LNCaP clone FGC (cell line): ENCODE measurements around the gene THAP7.
"Not testable (repeated sequence)": the region's sequence is repeated elsewhere in the genome, so short reads cannot be mapped to it uniquely, and the experiment has no call there.

Experiments
- DNase-seq: peaks from one replicate; pipeline ENCODE4 v3.0.0-alpha.2; 2011; ENCODE audit warnings: low read depth
- H3K4me3 ChIP-seq: 2 replicates; pipeline ENCODE4 v1.5.1; 2011; ENCODE audit warnings: mild to moderate bottlenecking, low read depth, low read length, control low read depth
- TF ChIP-seq, protein P1 (sequence below): IDR thresholded peaks from 2 replicates; pipeline ENCODE4 v1.5.1; 2012; ENCODE audit warnings: mild to moderate bottlenecking; ENCODE audit not compliant: control insufficient read depth, insufficient read depth; ENCODE audit errors: extremely low read depth

Gene THAP7

GRCh38 chr22:20974336-20974955, 27.5 kb downstream of the THAP7 start:
- TF ChIP-seq, protein P1, sequence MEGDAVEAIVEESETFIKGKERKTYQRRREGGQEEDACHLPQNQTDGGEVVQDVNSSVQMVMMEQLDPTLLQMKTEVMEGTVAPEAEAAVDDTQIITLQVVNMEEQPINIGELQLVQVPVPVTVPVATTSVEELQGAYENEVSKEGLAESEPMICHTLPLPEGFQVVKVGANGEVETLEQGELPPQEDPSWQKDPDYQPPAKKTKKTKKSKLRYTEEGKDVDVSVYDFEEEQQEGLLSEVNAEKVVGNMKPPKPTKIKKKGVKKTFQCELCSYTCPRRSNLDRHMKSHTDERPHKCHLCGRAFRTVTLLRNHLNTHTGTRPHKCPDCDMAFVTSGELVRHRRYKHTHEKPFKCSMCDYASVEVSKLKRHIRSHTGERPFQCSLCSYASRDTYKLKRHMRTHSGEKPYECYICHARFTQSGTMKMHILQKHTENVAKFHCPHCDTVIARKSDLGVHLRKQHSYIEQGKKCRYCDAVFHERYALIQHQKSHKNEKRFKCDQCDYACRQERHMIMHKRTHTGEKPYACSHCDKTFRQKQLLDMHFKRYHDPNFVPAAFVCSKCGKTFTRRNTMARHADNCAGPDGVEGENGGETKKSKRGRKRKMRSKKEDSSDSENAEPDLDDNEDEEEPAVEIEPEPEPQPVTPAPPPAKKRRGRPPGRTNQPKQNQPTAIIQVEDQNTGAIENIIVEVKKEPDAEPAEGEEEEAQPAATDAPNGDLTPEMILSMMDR: no peak
- no peak overlapping the region for H3K4me3 ChIP-seq
- DNase-seq: no peak

- H3K4me3 ChIP-seq: no peak overlapping the region
- TF ChIP-seq, protein P1: no peak
- DNase-seq: no peak
These were observed 28.2 kb downstream of the THAP7 start for GRCh38 chr22:20973634-20974286.

DNA sequence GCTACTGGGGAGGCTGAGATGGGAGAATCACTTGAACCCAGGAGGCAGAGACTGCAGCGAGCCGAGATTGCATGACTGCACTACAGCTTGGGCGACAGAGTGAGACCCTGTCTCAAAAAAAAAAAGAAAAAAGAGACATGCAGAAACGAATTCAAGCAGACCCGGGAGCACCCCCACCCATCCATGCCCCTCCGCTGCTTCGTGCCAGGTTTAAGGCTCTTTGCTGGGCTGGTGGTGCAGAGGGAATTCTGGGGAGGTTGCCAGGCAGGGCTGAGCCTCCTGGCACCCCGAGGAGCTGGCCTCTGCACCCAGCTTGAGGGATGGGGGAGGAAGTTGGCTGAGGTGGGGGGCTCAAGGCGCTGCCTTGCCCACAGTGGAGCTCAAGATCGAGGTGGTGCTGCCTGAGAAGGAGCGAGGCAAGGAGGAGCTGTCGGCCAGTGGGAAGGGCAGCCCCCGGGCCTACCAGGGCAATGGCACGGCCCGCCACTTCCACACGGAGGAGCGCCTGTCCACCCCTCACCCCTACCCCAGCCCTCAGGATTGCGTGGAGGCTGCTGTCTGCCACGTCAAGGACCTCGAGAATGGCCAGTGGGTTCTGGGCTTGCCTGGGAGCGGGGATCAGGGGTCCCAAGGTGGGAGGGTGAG, 28.9 kb downstream of the THAP7 start:
- TF ChIP-seq, protein P1: no peak

GRCh38 chr22:20972014-20972694, 29.8 kb downstream of the THAP7 start:
- not testable (repeated sequence) for H3K4me3 ChIP-seq, DNase-seq

More for the DNA sequence above, 28.9 kb downstream of the THAP7 start:
- no peak overlapping the region for H3K4me3 ChIP-seq
- DNase-seq: no peak

DNA sequence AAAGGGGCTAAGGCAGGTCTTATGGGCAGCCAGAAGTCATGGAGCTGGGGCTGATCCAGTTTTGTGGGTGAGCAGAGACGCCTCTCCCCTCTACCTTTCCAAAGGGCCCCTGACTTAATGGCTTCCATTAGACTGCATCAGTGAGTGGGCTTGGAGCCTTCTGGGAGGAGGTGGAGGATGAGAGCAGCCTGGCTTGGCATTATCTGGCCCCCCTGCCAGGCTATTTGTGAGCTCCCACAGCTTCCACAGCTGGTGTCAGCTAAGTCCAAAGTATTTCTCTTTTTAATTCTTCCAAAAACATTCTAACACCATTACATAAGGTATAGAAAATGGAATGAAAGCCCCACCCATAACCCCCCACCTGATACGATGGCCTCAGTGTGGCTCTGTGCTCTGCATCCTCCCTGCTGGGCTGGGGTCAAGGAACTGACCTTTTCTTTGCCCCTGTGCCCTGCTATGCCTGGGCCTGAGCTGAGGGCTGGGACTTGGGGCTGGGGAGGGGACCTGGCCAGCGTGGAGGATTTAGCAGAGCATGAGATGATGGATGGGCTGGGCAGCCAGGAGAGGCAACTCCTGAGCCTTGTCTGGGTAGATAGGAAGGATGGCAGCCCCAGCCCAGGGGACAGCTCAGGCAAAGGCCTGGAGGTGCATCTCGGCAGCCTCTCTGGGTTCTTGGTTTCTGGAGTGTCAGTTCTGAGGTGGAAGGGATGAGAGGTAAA, 30.8 kb downstream of the THAP7 start:
- DNase-seq: no peak
- TF ChIP-seq, protein P1: no peak
- no peak overlapping the region for H3K4me3 ChIP-seq

DNA sequence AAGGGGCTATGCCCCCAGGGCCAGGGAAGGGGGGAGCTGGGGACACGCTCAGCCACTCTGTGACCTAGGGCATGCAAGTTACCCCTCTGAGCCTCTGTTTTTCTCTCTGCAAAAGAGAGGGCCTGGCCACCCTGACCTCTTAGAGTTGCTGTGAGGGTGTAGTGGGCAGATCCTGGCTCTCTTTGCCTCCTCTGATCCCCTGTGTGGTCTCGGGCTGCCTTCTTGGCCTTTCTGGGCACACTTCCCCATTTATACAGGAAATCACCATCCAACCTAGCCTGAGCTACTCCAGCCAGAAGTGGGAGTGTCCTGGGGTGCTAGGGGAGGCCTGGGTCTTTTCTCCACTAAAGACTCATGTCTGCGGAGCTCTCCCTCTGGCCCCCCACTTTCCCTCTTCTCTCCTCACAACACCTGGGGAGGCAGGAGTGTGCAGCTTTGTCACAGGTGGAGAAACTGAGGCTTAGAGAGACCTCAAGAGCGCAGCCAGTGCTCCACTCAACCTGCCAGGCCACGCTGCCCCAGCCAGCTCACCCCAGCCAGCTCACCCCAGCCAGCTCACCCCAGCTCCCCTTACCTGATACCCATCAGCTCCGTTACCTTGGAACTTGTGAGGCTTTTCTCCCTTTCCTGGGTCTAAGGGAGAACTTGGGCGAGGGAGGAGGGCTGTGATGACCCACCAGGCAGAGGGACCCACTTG, 33.5 kb downstream of the THAP7 start:
- no peak for DNase-seq
- no peak overlapping the region for H3K4me3 ChIP-seq
- TF ChIP-seq, protein P1: no peak
